GM20431 (cell line): ENCODE data around the gene CA14.
"Not testable (repeated sequence)": the region's sequence is repeated elsewhere in the genome, so short reads cannot be mapped to it uniquely, and the experiment has no call there.

Experiments
- in situ Hi-C: fragments of 300-500 bp; cut with MseI, MboI; formaldehyde crosslinking; loops from one replicate; pipeline ENCODE4 v1.15.0; 2020; ENCODE audit warnings: low sequenced_read_pairs; ENCODE audit not compliant: unreplicated experiment

CA14 gene

DNA sequence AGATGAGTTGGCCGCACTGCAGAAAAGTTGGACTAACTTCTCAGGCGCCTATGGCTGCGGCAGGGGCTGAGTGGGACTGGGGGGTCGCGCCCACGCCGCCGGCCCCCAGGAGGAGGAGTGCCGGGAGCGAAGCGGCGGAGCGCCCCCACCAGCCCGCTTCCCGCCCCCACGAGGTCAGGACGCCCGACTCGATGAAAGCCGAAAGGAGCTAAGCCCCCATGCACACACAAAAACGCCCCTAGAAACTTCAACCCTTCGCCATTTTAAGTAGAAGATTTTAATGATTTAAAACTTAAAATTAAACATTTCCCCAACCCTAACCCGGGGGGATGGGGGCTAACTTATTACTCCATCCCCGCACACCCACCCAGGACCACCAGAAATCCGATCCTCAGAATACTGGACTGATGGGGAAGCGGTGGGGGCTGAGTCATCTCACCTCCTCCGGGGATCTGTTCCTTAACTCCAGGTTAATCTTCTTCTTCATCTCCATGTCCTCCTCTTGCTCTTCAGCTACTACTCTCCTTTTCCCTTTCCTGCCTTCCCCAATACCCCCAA is 22.2 kb upstream of the CA14 start:
- in situ Hi-C loops: no loop called here

DNA sequence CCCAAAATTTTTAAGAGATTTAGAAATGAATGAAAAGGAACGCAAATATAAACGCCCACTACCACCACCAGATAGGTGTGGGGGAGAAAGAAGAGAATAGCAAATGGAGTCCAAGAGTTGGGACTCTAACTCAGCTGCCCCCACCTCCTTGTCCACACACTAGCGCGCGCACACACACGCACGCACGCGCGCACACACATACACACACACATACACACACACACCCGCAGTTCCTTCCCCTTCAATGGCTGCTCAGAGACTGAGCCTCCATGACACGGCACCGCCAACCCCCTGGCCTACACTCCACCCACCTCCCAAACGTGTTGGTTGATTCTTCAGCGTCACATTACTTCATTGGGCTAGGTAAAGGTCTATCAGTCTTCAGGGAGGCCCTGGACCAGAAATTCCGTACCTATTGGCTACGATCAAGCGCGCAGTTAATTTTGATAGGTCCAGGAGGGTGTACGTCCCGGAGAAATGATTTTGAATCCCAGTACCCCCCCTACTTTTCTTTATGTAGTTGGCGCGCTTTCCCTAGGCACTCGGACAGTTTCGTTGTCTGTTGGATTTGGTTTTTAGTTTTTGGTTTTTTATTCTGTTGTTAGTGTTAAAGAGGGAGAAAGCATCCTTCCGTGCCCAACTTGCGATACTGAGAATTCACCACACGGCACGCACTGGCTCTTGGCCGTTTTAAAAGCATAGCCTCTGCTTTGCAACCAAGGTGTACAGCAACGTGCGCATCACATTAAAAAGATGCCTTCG is 21.5 kb upstream of the CA14 start, which contains the start of gene ANP32E:
TSS of gene ANP32E (minus strand) at position 261 of the 762 bp plus-strand sequence. CDS start 326 bp downstream, outside the sequence.
- in situ Hi-C loops: no loop called here

- in situ Hi-C loops: no loop called here
Measured at GRCh38 chr1:150236614-150237100, 20.9 kb upstream of the CA14 start.

GRCh38 chr1:150237176-150237575 is 20.4 kb upstream of the CA14 start:
- in situ Hi-C loops: not testable (repeated sequence)

DNA sequence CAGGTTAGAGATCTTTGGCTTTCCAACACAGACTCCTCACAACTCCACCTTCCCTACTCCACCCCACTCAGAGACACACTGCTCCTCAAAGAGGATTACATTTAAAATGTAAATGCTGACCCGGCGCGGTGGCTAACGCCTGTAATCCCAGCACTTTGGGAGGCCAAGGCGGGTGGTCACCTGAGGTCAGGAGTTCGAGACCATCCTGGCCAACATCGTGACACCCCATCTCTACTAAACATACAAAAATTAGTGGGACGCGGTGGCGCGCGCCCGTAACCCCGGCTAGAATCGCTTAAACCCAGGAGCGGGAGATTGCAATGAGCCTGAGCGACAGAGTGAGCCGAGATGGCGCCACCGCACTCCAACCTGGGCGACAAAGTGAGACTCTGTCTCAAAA is 19.8 kb upstream of the CA14 start:
- in situ Hi-C loops: no loop called here

DNA sequence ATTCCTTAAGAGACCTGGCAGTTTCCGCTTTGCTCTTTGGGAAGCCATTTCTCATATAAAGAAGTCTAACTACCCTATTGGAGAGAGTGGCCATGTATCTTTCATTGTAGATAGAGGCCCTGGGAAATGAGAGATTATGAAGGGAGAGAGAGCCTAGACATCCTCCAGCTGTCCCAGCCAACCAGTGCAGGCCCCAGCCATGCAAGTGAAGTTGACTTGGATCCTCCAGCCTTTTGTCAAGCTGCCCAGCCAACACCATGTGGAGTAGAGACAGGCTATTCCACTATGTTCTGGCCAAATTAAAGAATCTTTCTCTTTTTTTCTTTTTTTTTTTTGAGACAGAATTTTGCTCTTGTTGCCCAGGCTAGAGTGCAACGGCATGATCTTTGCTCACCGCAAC is 14.6 kb upstream of the CA14 start:
- in situ Hi-C loops: no loop called here

GRCh38 chr1:150249936-150250335 is 7.6 kb upstream of the CA14 start:
- in situ Hi-C loops: loop anchor here (25.0 kb wide), 1 partner anchor 287 kb away; the partner anchor contains the start of gene ADAMTSL4

GRCh38 chr1:150256198-150256553 is 1.4 kb upstream of the CA14 start:
- in situ Hi-C loops: loop anchor here (25.0 kb wide), 1 partner anchor 281 kb away; the partner anchor contains the start of gene ADAMTSL4

DNA sequence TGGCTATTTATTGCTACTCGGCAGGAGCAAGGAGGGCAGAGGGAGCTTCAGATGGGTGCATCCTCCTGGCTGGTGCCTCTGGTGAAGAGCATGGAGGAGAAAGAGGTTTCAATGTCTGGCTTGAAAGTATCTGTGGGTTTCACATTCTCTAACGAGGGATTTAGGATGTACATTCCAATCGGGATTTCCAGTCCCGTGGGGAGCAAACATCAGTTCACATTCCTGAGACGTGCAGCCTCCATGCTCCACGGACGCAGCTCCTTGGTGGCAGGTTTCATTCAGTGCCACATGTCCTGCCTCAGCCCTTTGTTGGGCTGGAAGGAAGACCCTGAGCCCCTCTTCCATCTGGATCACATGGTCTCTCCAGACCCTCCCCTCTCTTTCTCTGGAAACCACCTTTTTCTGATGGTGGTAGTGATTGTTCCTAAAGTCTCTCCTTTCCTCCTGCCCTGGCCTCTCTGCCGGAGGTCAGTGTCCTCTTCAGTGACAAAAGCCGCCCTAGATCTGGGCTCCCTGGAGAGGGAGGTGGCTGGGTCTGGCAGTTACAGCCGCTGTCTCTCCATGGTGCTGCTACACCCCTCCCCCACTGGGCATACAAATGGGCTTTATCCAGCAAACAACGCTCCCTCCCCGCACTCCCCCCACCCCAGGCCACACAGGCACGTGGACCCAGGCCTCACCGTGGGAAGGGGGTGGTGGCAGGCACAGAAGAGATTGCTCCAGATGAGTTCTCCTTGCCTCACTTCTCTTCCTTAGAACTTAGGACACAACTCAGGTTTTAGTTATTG is 826 bp upstream of the CA14 start:
- in situ Hi-C loops: loop anchor here (25.0 kb wide), 1 partner anchor 281 kb away; the partner anchor contains the start of gene ADAMTSL4

DNA sequence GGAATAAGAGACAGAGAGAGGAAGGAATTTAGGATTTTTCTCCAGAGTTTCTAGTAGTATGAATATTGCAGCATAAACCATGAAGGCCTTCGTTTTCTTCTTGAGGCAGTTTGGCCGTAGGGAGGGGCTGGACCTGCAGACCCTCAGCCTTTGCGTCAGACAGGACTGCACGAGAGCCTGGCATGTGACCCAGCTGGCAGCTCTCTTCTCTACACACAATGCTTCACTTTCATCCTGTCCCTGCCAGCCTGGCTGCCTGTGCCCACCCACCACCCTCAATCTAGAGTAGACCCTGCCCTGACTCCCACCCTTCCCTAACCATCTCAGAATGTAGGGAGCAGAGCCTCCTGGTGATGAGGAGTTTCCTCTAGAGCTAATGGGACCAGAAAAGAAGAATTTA is 1.6 kb downstream of the CA14 start:
- in situ Hi-C loops: loop anchor here (25.0 kb wide), 1 partner anchor 278 kb away; the partner anchor contains the start of gene ADAMTSL4

GRCh38 chr1:150259758-150260669 is 2.4 kb downstream of the CA14 start:
- in situ Hi-C loops: loop anchor here (25.0 kb wide), 1 partner anchor 277 kb away; the partner anchor contains the start of gene ADAMTSL4

DNA sequence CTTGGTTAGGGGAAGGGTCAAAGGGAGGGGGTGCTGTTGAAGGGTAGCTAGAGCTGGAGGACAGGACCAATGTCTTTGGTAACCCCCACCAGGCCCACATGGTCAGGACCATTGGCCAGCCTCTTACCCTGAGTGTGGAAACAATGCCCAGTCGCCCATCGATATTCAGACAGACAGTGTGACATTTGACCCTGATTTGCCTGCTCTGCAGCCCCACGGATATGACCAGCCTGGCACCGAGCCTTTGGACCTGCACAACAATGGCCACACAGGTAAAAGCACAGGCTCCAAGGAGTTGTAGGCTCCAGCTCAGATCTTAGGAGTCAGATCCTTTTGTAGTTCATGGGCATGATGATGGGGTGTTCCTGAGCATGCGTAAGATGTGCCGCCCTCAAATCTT is 3.8 kb downstream of the CA14 start:
- in situ Hi-C loops: loop anchor here (25.0 kb wide), 1 partner anchor 276 kb away; the partner anchor contains the start of gene ADAMTSL4

DNA sequence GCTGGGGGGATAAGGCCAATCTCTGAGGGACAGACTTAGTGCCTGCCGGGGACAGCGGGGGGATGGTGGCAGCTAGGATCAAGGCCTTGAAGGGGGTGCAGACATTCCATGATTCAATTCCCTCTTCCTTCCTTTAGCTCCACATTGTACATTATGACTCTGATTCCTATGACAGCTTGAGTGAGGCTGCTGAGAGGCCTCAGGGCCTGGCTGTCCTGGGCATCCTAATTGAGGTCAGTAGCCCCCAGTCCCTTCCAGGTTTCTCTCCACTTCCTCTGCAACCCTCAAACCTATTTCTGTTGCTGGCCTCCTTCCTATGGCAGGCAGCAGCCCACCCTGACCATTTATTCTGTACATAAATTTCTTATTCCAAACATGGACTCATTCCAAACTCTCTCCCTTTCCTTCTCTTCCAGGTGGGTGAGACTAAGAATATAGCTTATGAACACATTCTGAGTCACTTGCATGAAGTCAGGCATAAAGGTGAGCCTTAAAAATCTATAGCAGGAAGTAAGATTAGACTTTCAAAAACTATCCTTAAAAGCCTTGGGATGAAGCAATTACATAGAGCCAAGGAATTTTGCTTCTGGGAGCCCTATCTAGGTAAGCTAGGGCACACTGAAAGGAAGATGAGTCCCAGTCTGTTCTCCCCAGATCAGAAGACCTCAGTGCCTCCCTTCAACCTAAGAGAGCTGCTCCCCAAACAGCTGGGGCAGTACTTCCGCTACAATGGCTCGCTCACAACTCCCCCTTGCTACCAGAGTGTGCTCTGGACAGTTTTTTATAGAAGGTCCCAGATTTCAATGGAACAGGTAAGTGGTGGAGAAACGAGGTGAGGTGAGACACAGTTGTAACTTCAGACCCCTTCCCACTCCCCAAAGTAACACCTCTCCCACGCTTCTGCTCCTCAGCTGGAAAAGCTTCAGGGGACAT is 5.1 kb downstream of the CA14 start:
- in situ Hi-C loops: loop anchor here (25.0 kb wide), 1 partner anchor 275 kb away; the partner anchor contains the start of gene ADAMTSL4

- in situ Hi-C loops: loop anchor here (25.0 kb wide), 1 partner anchor 274 kb away; the partner anchor contains the start of gene ADAMTSL4
Measured at GRCh38 chr1:150263549-150263948, 6.0 kb downstream of the CA14 start.

- in situ Hi-C loops: loop anchor here (25.0 kb wide), 1 partner anchor 269 kb away; the partner anchor contains the start of gene ADAMTSL4
Measured at GRCh38 chr1:150267896-150268295, 10.3 kb downstream of the CA14 start.

GRCh38 chr1:150268340-150268704 is 10.7 kb downstream of the CA14 start:
- in situ Hi-C loops: loop anchor here (25.0 kb wide), 1 partner anchor 269 kb away; the partner anchor contains the start of gene ADAMTSL4

DNA sequence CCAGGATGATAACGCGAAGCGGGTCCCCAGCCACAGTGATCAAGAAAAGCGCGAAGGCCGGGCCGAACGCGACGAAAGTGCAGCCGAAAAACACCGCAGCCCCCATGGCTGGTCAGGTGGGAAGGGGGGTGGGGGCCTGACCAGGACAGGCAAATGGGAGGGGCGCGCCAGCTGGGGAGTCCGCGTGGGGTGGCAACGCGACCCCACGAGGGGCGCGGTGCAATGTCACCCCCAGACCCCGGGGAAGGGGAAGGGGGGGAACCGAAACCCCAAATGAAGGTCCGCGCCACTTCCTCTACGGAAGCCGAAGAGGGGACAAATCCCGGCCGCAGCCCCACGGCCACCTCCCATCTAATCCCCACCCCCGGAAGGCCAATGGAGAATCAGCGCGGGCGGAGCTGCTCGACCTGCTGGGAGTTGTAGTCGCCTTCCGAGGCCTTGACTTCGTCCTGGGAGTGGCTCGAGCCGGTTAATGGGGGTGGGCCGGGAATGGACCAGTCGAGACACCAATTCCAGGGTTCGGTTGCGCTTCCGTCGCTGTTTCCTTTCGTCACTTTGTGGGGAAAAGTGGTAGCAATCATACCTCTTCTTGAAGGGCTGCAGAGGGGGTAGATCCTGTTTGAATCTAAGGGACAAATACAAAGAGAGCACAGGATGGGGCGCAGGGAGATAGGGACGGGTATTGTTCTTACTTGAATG is 11.3 kb downstream of the CA14 start, which contains the start of gene APH1A:
TSS of gene APH1A (minus strand) at position 312 of the 699 bp plus-strand sequence. CDS start at position 106, 206 bp downstream.
- in situ Hi-C loops: loop anchor here (25.0 kb wide), 1 partner anchor 268 kb away; the partner anchor contains the start of gene ADAMTSL4
